Skin of body (tissue), 2 donors: ENCODE data around the gene PDIA3. TPM values are rescaled to one million over a fixed set of nuclear protein-coding genes. Genes with fewer than 3 reads are reported as not detected.
"Not testable (repeated sequence)": the region's sequence is repeated elsewhere in the genome, so short reads cannot be mapped to it uniquely, and the experiment has no call there.

Experiments
- DNase-seq: peaks from one replicate; lab custom pipeline; 2025; lab: John Stamatoyannopoulos, UW
- total RNA-seq: library from RNA; depleted of rRNA; stranded (reverse); fragments of >200 nt; gene quantifications from one replicate; pipeline ENCODE4 v1.2.3, GENCODE V29; 2014

Gene PDIA3
- total RNA-seq, result 88.7 TPM

DNA sequence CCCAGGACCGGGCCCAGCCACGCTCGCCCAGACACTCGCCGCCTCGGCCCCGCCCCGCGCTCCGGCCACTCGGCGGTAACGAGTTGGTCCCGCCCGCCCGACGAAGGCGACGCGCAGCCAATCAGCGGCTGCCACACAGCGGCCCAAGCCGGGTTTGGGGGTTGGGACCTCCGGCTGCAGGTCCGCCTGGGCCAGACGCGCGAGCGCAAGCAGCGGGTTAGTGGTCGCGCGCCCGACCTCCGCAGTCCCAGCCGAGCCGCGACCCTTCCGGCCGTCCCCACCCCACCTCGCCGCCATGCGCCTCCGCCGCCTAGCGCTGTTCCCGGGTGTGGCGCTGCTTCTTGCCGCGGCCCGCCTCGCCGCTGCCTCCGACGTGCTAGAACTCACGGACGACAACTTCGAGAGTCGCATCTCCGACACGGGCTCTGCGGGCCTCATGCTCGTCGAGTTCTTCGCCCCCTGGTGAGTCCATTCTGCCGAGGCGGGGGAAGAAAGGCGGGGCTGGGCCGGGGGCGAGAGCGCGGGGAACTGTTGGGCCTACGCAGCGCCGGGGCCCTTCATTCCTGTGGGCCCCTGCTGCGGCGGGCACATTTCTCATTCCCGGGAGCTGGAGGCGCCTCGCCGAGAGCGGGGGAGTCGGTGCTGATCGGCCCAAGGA, at the start of gene PDIA3:
Gene PDIA3, plus strand, starts transcription at position 194 of the 658 bp plus-strand sequence. Its CDS starts 102 bp downstream, at position 296.
- DNase-seq, result peak; percentile 81

DNA sequence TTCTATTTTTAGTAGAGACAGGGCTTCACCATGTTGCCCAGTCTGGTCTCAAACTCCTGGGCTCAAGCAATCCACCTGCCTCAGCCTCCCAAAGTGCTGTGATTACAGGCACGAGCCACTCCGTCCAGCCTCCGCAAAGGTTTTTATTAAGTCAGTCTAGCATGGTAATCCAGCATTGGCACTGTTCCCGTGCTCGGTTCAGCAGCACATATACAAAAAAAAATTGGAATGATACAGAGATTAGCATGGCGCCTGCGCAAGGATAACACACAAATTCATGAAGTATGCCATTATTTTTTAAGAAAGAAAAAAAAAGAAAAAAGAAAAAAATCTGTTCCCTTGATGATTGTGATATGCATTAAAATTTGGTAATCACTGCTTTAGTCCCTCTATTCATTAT, 44.1 kb upstream of the PDIA3 start:
- DNase-seq, result no peak

DNA sequence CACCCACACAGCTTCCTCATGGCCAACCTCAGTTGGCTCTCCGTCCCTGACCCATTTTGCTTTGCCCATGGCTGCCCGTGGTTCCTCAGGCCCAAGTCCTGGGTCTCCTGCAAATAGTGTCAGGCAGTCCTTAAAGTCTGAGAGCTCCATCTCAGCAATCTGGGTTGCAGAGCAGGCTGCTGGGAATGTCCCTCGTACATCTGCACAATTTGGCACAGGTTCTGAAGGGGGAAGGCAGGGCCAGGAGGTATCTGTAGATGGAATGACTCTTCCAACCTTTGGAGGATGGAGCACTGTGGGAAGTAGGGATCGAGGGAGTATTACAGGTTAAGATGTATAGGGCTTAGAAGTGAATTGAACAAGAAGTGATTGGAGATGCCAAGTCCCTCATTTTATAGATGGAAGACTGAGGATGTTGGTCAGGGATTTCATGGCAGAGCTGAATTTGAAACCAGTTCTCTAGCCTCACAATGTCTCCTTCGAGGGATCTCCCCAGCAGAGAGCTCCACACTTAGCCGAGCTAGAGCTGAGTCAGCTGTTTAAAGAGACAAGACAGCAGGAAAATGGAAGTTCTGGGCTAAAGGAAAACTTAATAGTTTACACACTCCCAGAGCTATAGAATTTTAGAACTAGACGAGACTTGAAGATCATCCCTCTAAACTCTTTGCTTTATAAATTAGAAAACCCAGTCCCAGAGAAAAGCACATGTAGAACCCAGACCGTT, 43.4 kb upstream of the PDIA3 start:
- no peak for DNase-seq

DNA sequence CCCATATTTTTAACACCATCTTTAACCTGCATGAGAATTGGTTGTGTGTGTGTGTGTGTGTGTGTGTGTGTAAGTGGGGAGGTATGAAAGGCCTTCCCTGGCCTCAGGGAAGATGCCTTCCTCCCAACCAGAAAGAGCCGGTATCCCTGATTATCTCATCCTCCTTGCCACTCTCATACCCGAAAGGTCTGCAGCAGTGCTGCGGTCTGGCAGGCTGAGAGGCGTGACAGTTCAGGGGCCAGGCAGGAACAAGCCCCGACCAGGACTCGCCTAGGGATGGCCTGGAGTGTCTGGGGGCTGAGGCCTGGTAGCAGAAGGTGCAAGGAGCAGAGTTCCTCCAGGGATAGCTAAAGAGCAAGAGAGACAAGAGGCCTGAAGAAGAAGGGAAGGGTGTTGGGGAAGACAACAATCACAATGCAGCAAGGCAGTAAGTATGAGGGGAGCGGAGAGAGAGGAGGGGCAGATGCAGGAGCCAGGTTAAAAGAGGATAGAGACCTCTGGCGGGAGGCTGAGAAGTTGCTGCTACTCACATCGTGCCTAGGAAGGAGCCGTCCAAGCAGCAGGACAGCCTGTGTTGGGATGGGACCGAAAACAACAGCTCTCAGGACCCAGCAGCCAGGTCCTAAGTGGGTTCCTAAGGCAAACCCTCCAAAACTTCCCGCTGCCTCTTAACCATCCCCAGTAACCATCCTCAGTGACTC, 35.7 kb upstream of the PDIA3 start:
- not testable (repeated sequence) for DNase-seq

DNA sequence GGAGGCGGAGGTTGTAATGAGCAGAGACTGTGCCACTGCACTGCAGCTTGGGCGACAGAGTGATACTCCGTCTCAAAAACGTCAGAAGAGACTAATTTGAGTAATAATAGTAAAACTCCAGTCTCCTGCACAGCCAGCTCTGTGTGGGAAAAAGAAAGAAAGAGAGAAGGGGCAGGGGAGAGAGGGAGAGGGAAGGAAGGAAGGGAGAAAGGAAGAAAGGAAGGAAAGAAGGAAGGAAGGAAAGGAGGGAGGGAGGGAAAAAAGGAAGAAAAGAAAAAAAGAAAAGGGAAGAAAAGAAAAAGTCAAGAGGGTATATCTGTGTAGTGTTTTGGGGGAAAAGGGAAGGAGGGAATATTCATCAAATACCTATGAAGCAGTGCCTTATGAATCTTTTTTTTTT, 23.1 kb upstream of the PDIA3 start:
- no peak for DNase-seq

DNA sequence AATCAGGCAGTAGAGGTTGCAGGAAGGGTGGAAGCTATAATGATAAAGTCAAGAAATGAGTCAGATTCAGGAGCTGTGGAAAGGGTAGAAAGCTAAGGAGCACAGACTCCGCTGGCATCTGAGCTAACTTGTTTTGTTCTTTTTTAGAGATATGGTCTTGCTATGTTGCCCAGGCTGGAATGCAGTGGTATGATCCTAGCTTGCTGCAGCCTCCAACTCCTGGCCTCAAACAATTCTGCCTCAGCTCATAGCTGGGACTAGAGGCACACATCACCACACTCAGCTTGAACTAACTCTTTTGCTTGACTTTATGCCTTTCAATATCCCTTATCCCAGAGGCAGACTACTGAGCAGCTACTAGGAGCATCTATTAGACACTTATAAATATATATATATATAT, 19.9 kb upstream of the PDIA3 start:
- not testable (repeated sequence) for DNase-seq

DNA sequence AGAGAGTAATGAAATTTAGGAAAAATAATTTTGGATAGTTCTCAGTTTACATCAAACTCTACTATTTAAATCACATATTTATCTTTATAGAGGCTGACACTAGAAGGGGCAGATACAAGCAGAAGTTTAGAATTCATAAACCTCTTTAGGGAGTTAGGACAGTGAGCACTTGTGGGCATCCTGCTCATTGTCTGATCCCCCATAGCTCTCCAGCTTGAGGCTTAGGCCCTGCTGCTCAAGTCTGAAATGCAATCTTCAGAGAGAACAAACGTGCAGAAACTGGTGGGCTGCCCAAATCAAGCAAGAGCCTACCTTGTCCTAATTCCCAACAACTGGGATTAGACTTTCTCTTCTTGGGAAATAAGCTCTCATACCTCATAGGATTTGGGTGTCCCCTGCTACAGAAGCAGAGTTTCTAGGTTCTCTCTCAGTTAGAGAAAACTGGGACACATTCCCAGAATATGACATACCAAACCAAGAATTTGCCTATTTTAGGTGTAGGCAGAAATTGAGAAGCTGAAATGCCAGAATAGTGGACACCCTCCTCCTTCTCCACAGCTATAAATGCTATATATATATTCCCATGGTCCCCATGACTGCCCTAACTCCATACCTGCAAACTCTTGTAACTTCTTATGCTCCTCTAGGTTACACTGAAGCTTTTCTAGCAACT, 18.0 kb upstream of the PDIA3 start:
- not testable (repeated sequence) for DNase-seq

DNA sequence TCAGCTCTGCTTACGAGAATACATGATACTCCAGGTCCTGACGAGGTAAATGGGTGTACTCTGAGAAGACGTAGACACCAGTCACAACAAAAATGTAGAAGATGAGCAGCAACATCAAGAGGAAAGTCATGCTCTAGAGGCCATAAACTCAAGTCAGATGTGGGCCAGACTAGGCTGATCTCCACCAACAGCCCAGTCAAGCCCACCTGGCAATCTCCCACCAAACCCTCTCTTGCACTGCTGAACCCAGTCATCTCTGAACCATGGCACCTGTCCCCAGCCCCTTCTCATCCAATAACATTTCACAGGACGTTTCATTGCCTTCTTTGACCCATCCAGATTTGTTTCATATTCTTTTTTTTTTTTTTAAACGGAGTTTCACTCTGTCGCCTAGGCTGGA, 10.8 kb upstream of the PDIA3 start:
- no peak for DNase-seq

DNA sequence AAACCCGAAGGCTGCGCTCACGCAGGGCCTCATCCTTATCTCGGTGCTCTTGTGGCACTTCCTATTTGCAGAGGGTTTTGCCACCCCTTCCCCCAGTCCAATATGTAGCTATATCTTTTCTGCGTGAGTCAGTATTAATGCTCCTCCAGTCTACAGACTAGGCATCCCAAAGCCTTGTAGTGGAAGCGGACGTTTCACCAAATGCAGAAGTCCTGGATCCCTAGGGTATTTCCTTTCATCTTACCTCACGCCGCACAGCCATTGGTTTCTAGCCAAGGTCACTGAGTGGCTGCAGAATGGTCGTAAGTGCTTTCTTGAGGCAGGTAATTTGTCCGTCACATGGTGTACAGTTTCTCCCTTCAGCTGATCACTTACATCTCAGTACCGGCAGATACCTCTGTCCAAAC, 668 bp downstream of the PDIA3 start:
- peak; percentile 47 for DNase-seq

DNA sequence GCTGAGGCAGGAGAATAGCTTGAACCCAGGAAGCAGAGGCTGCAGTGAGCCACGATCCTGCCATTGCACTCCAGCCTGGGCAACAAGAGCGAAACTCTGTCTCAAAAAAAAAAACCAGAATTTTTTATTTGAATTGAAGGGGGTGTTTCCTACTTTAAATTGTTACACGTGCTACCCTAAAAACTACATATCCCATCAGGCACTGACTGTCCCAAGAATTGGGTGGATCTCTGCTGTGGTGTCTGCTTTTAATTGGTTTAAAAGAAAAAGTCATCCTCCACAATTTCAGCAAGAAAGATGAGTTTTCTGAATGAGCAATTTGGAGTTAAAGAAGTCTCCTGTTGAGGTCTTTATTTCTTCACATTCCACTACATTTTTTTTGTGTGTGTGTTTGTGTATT, 2.1 kb downstream of the PDIA3 start:
- peak; percentile 13 for DNase-seq

DNA sequence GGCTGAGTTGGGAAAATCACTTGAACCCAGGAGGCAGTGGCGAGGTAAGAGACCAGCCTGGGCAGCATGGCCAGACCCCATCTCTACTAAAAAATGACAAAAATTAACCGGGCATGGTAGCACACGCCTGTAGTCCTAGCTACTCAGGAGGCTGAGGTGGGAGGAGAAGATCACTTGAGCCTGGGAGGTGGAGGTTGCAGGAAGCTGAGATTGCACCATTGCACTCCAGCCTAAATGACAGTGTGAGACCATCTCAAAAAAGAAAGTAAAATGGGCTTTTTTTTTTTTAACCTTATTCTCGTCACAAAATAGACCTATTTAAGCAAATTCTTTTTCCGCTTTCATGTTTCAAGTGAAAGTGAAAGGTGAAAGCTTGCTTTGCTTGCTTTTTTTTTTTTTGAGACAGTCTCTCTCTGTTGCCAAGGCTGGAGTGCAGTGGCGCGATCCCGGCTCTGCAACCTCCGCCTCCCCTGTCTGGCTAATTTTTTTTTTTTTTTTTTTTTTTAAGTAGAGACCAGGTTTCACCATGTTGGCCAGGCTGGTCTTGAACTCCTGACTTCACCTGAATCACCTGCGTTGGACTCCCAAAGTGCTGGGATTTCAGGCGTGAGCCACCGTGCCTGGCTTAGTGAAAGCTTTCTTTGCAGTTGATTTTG, 3.6 kb downstream of the PDIA3 start:
- no peak for DNase-seq

DNA sequence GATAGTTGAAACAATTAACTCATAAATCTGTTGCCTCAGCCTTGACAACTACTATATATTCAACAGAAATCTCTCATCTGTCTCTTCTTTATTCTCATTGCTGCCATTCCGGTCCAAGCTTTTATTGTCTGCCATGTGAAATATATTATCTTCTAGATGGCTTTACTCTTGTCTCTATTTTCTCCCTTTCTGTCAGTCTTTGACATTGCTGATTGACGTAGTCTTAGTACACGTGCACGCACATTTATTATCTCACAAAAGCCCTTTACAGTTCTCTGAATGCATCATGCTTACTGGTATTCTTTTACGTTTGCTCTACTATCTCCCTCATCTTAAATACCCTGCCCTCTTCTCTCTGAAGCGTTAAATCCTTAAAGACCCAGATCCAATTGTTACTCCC, 5.6 kb downstream of the PDIA3 start:
- DNase-seq, result no peak

DNA sequence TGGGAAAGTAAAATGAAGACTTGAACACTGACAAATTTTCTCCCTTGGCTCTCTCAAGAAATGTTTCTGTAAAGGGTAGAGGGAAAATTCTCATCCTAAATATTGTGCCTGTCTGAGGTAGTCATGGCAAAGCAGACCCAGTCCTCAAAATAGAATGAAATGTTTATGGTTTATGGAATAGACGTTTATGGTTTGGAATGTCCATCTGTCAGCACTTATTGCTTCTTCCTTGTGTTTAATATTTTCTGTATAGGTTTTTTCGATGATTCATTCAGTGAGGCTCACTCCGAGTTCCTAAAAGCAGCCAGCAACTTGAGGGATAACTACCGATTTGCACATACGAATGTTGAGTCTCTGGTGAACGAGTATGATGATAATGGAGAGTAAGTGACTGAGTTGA, 16.6 kb downstream of the PDIA3 start:
- DNase-seq, result peak; percentile 20

DNA sequence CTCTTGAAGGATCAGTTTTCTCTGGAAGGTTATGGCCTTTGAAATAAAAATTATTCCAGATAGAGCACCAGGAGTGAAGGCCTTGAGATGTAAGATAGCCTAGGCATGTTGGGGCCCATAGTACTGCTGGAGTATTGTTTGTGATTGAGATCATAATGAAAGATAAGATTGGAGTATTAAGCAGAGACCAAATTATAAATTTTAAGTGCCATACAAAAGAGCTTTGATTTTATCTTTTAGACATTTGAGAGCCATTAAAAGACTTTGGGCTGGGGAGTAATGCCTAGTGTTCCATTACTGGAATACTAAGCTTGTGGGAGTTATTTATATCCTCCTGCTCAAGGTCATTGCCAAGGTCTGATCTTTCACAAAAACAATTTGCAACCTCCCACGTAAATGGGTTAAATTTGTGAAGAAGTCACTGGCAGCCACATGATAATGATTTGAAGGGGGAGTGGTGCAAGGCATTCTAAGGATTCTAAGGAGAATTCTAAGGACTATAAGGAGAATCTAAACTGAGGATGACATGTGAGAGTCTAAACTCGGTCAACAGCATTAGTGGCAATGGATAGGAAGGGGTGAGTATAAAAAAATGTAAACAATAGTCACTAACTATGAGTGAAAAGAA, 17.7 kb downstream of the PDIA3 start:
- no peak for DNase-seq

DNA sequence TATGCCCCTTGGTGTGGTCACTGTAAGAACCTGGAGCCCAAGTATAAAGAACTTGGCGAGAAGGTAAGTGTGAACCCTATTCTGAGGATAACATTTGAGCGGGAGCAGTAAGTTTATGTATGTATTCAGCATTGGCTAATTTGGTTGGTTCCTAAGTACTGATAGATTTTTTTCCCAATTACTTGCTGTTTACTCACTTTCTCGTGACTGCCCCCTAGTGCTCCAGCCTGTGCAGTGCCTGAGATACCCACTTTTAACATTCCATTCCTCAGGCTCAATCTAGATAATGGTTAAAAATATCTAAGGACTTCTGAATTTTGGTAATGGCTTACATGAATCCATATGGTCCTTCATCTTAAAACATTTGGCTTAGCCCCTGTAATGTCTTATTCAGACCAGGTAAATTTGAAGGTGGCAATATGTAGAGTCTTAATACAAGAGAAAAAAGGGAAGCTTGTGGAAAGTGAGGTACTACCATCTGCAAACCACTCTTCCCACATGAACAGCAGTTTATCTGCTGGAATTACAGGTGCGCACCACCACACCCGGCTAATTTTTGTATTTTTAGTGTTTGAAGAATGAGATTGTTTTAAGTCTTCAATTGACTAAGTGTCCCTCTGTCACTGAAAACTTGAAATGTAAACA, 23.5 kb downstream of the PDIA3 start:
- no peak for DNase-seq

DNA sequence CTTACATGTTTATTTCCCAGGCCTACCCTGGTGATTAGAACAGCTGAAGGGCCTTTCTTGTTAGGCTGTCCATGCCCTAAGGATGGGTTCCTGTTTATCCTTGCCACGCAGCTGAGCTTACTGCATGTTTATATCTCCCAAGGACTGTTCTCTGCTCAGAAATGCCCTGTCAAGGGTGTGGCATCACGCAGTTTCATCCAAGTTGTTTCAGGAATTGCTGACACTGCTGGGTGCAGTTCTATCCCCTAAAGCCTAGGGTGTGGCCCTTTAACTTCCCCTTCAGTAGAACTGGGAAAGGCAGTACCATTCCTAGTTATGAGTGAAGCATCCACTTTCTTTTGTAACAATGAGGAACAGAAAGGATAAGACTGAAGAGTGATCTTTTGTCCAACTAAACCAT, 25.6 kb downstream of the PDIA3 start:
- no peak for DNase-seq

DNA sequence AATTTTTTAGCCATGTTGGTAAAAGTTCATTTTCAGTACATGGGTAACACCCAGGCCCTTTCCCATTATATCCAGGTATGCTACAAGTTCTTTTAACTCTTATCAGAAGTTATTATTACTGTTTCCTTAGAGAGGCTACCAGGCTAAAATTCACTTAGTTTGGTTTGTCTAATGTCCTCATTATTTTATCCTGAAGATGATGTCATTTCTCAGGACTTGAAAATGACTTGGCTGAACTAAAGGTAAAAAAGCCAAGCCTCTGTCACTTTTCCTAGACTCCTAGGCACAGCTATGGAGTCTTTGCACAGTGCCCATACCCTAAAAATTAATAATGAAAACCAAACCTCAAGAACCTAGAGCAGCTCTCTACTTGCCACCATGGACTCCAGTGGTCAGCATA, 26.4 kb downstream of the PDIA3 start:
- no peak for DNase-seq

DNA sequence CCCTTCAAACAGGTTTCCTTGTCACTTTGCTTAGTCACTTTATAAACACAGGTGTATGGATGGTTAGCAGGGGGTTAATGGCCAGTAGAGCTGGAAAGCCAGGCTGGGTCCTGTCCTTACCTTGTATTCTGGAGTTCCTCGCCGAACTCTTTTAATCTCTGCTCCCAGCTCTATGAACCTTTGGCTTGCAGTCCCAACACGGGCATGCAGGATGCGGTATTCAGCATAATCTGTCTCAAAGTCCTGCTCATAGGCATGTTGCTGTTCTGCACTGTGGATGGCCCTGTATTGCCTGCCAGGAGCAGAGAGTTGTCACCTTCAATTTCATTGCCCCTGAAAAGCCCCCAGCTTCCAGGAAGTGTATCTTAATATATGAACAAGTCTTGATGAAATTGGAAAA, 27.8 kb downstream of the PDIA3 start:
- DNase-seq, result no peak

DNA sequence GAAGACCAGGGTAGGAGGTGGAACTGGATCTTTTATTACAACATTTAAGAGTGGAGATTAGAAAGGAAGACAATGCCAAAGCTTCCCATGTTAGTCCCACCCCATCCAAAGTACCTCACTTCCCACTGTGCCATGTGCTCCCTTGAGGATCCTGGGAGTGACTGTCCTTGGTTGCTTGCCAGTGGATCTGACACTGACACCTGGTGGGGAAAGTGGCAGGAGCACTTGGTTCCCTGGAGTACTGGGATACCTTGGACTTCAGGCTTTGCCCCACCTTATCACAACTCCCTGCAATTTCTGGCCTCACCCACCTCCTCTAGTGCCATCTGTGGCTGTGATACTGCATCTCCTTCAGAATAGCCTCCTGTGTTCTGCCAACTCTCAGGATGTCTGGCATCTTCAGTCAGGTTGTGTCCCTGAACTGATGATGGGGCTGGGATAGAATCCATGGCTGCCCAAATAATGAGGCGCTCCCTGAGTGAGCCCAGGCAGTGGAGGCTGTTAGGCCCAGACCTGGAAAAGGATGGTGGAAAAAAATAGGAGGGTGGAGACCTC, 29.2 kb downstream of the PDIA3 start:
- no peak for DNase-seq

DNA sequence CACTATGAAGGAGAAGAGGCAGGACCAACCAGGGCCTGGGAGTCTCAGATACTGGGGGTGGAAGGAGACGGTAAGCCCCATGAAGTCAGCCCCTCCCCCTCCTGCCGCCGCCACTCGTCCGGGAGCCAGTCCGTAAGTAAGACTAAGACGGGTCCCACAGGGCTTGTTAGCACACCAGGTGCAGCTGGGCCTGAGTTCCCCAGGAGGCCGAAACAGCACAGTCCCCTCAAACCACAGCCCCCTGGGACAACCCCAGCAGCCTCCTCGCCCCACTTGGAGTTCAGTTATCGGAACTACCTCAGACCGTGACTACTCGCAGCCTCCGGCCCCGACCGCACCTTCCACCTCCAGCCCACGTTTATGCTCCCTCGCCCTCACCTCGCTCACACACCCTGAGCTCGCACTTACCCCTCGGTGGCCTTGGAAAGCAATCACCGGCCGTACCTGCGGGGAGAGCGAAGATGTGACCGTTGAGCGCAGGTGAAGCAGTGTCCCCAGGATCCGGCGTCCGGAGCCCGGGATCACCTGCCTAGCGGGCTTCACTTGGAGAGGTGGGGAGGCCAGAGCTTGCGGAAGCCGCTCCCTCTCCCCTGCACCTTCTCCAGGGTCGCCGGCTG, 30.0 kb downstream of the PDIA3 start:
- DNase-seq, result no peak
